GM12891 (cell line): ENCODE data around the gene DPH6.
A peak's percentile ranks its signal among the peaks of the same experiment; 100 is the strongest.

Experiments
- DNase-seq: peaks from one replicate; pipeline ENCODE4 v3.0.0; 2011; ENCODE audit warnings: low spot score; ENCODE audit not compliant: insufficient read length
- FAIRE-seq: peaks from 2 replicates; lab custom pipeline; 2011; peaks lifted over from hg19 to GRCh38; lab: Jason Lieb, UNC
- PAX5 ChIP-seq: IDR thresholded peaks from 2 replicates; pipeline ENCODE4 v1.6.1; 2011; ENCODE audit warnings: low read length, moderate library complexity, mild to moderate bottlenecking; ENCODE audit not compliant: insufficient read depth, severe bottlenecking
- POLR2A ChIP-seq: IDR thresholded peaks from 2 replicates; pipeline ENCODE4 v1.6.1; 2011; ENCODE audit warnings: low read depth, low read length, control low read depth
- POLR2AphosphoS5 ChIP-seq: IDR thresholded peaks from 2 replicates; pipeline ENCODE4 v1.6.1; 2011; ENCODE audit warnings: low read depth, low read length, control low read depth
- POU2F2 ChIP-seq: IDR thresholded peaks from 2 replicates; pipeline ENCODE4 v1.6.1; 2011; ENCODE audit warnings: low read depth, mild to moderate bottlenecking, control low read depth, low read length, moderate library complexity
- SPI1 ChIP-seq: IDR thresholded peaks from 2 replicates; pipeline ENCODE4 v1.6.1; 2011; ENCODE audit warnings: low read depth, low read length, control low read depth
- TAF1 ChIP-seq: IDR thresholded peaks from 2 replicates; pipeline ENCODE4 v1.6.1; 2011; ENCODE audit warnings: low read depth, low read length, control low read depth

Gene DPH6

GRCh38 chr15:35491173-35491572 lies 54.8 kb downstream of the DPH6 start:
- no peak for TF ChIP-seq PAX5
- no peak for TF ChIP-seq SPI1
- TF ChIP-seq POLR2AphosphoS5, result no peak
- no peak for TF ChIP-seq TAF1
- TF ChIP-seq POU2F2, result no peak
- DNase-seq (no peak), FAIRE-seq (no peak)

GRCh38 chr15:35490511-35490910 lies 55.5 kb downstream of the DPH6 start:
- DNase-seq (no peak), FAIRE-seq (no peak)
- TF ChIP-seq POLR2A (no peak), TAF1 (no peak), POU2F2 (no peak), PAX5 (no peak), SPI1 (no peak), POLR2AphosphoS5 (no peak)

- DNase-seq (no peak), FAIRE-seq (no peak)
- TF ChIP-seq POU2F2, result no peak
- no peak for TF ChIP-seq TAF1
- TF ChIP-seq POLR2AphosphoS5, result no peak
- TF ChIP-seq PAX5, result no peak
- no peak for TF ChIP-seq POLR2A
- no peak for TF ChIP-seq SPI1
These were observed 58.5 kb downstream of the DPH6 start for GRCh38 chr15:35487417-35487816.

GRCh38 chr15:35486296-35486695 lies 59.7 kb downstream of the DPH6 start:
- DNase-seq (no peak), FAIRE-seq (no peak)
- TF ChIP-seq TAF1 (no peak), PAX5 (no peak), SPI1 (no peak)

- no peak for TF ChIP-seq SPI1
- TF ChIP-seq TAF1, result no peak
- no peak for TF ChIP-seq PAX5
- no peak for TF ChIP-seq POLR2A
- no peak for TF ChIP-seq POU2F2
- DNase-seq (no peak), FAIRE-seq (no peak)
These were observed 60.6 kb downstream of the DPH6 start for GRCh38 chr15:35485411-35485810.

- TF ChIP-seq SPI1, result no peak
- TF ChIP-seq POLR2AphosphoS5, result no peak
- TF ChIP-seq TAF1, result no peak
- no peak for TF ChIP-seq PAX5
- TF ChIP-seq POU2F2, result no peak
- TF ChIP-seq POLR2A, result no peak
- FAIRE-seq (no peak), DNase-seq (no peak)
These were observed 61.6 kb downstream of the DPH6 start for GRCh38 chr15:35484231-35484945.

GRCh38 chr15:35481992-35482391 lies 64.0 kb downstream of the DPH6 start:
- DNase-seq (no peak), FAIRE-seq (peak; percentile 35)
- no peak for TF ChIP-seq TAF1
- no peak for TF ChIP-seq POLR2A
- TF ChIP-seq POLR2AphosphoS5, result no peak

- TF ChIP-seq POU2F2 (no peak), PAX5 (no peak), TAF1 (no peak), POLR2AphosphoS5 (no peak), SPI1 (no peak), POLR2A (no peak)
- FAIRE-seq, result no peak
- DNase-seq, result no peak
These were observed 64.9 kb downstream of the DPH6 start for GRCh38 chr15:35481064-35481463.

- no peak for TF ChIP-seq POU2F2
- TF ChIP-seq POLR2AphosphoS5, result no peak
- TF ChIP-seq PAX5, result no peak
- no peak for TF ChIP-seq SPI1
- TF ChIP-seq POLR2A, result no peak
- DNase-seq (no peak), FAIRE-seq (no peak)
These were observed 66.5 kb downstream of the DPH6 start for GRCh38 chr15:35479423-35479822.
